Spleen (tissue), 7 donors: ENCODE data around the gene EXT2.

Experiments used
- CTCF ChIP-seq, 11 experiments: fragments of 200-600 bp in 7 of 11; fragments of 450-650 bp in 4 of 11; sonication (generic) in 4 of 11; IDR thresholded peaks in 8 of 11; conservative IDR thresholded peaks in 3 of 11; 1 replicate in 7 of 11; 2 replicates in 4 of 11; pipeline versions ENCODE4 v1.4.0 to v1.8.0; 2016 to 2021; ENCODE audit warnings: antibody characterized with exemption in 11 of 11, inconsistent platforms in 4 of 11, mild to moderate bottlenecking in 1 of 11
- POLR2A ChIP-seq, 3 donors: fragments of 450-650 bp; IDR thresholded peaks; one replicate each; pipeline ENCODE4 v1.5.1; 2017; ENCODE audit warnings: antibody characterized with exemption in 3 of 3, mild to moderate bottlenecking in 1 of 3
- POLR2AphosphoS5 ChIP-seq, 3 donors: sonication (generic); formaldehyde crosslinking; IDR thresholded peaks; one replicate each; pipeline ENCODE4 v1.5.1; 2017; ENCODE audit warnings: antibody characterized with exemption in 3 of 3
- donor health status: DM: no; HTN: no; CAD: no; lungs with moderate emphysema.
- donor health status: DM: no; HTN: no; CAD: no.
- donor health status: DM: no; HTN: no; CAD: no.

DNA sequence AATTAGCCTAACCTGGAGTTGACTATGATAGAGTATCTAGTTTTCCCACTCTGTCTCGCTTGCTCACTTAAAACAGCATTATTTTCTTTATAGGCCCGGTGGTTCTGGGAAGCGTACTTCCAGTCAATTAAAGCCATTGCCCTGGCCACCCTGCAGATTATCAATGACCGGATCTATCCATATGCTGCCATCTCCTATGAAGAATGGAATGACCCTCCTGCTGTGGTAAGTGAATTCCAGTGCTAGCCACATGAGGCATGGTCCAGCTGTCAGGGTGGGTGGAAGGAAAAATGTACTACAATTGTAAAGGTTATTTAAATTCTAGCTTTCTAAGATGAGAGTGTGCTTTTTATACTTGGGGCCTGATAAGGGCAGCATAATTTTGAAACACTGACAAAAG is 76.0 kb downstream of the EXT2 start:
- TF ChIP-seq CTCF (IDR thresholded peaks at IDR 0.05 in 8 of 11, conservative IDR thresholded peaks at IDR 0.05 in 3 of 11) (no peak), POLR2A (IDR thresholded peaks at IDR 0.05) (no peak), POLR2AphosphoS5 (IDR thresholded peaks at IDR 0.05) (no peak)
